Measurements from ENCODE around the gene RGL3. TPM values are rescaled to one million over a fixed set of nuclear protein-coding genes. Genes with fewer than 3 reads are reported as not detected.
A peak's percentile ranks its signal among the peaks of the same experiment; 100 is the strongest.

Gene RGL3
- total RNA-seq, 2 experiments from 2014 or later, result not detected

GRCh38 chr19:11347546-11348039 lies 71.5 kb downstream of the RGL3 start:
- Mint-ChIP-seq H3K36me3 (peaks cover 3% of the 10 kb centered on the region), H3K9me3 (ENCODE audit: low read depth) (peaks cover 5% of the 10 kb centered on the region), H3K4me1 (peaks cover 21% of the 10 kb centered on the region), H3K27me3 (no peaks in the 10 kb centered on the region), H3K4me3 (peak overlapping the region; percentile 92), H3K27ac (no peak overlapping the region)
- DNase-seq (no peak), ATAC-seq (no peak)
- CTCF ChIA-PET, result interaction anchor here (2.3 kb wide), 1 partner anchor 33 kb away, joined by 8 read pairs; no protein-coding TSS in a partner anchor

- Mint-ChIP-seq H3K27ac (peak within 1 kb of the TSS; percentile 95), H3K36me3 (peaks cover 3% of the 10 kb centered on the region), H3K27me3 (no peaks in the 10 kb centered on the region), H3K4me1 (peaks cover 21% of the 10 kb centered on the region), H3K4me3 (peak within 1 kb of the TSS; percentile 92), H3K9me3 (ENCODE audit: low read depth) (peaks cover 5% of the 10 kb centered on the region)
- DNase-seq, result peak; percentile 100
- ATAC-seq, result peak; percentile 99
- CTCF ChIA-PET, result interaction anchor here (0.8 to 2.3 kb wide), 12 partner anchors 9 to 220 kb away, joined by 3 to 9 read pairs (median 4); partner anchors contain the start of genes ODAD3, PRKCSH and SWSAP1
Observed at GRCh38 chr19:11346104-11346940, 72.8 kb downstream of the RGL3 start, which contains the start of the genes CCDC159 and TMEM205. CCDC159 (plus strand) TSS chr19:11346519; CDS start chr19:11346607, 88 bp downstream. TMEM205 (minus strand) TSS chr19:11346268; CDS start chr19:11345619, 649 bp downstream.

- peak overlapping the region; percentile 95 for H3K27ac Mint-ChIP-seq
- H3K27me3 Mint-ChIP-seq, result no peaks in the 10 kb centered on the region
- H3K4me1 Mint-ChIP-seq, result peaks cover 21% of the 10 kb centered on the region
- H3K4me3 Mint-ChIP-seq, result peak overlapping the region; percentile 92
- peaks cover 3% of the 10 kb centered on the region for H3K36me3 Mint-ChIP-seq
- ATAC-seq (no peak), DNase-seq (no peak)
- CTCF ChIA-PET, result interaction anchor here (1.1 to 2.3 kb wide), 6 partner anchors 24 to 219 kb away, joined by 3 to 9 read pairs (median 4); partner anchors contain the start of gene SWSAP1
- H3K9me3 Mint-ChIP-seq (ENCODE audit: low read depth), result peaks cover 5% of the 10 kb centered on the region
Observed at GRCh38 chr19:11345122-11345803, 73.9 kb downstream of the RGL3 start.

Other genes with a start within 250 kb of the RGL3 start
- gene KANK2, start 221.8 kb downstream of the RGL3 start, total RNA-seq, result 1 to 10 TPM; 1.8 to 2.3 TPM
- gene ANGPTL8, start 179.7 kb downstream of the RGL3 start, total RNA-seq, result not detected
- gene DOCK6, start 156.8 kb downstream of the RGL3 start, total RNA-seq, result under 1 TPM; 0.58 to 0.70 TPM
- not detected for gene TSPAN16, start 123.2 kb downstream of the RGL3 start, total RNA-seq
- 1 to 10 TPM; 3.6 to 5.1 TPM for gene RAB3D, start 79.7 kb downstream of the RGL3 start, total RNA-seq
- 10 to 100 TPM; 25.1 to 28.1 TPM for gene TMEM205, start 73.0 kb downstream of the RGL3 start, total RNA-seq
- 10 to 100 TPM; 13.0 to 16.1 TPM for gene CCDC159, start 72.8 kb downstream of the RGL3 start, total RNA-seq
- gene PLPPR2, start 63.9 kb downstream of the RGL3 start, total RNA-seq, result 1 to 10 TPM in 1 of 2 experiments, under 1 TPM in 1; 0.87 to 1.3 TPM
- 1 to 10 TPM; 2.6 to 3.9 TPM for gene SWSAP1, start 44.6 kb downstream of the RGL3 start, total RNA-seq
- 1 to 10 TPM; 8.1 to 9.1 TPM for gene EPOR, start 35.0 kb downstream of the RGL3 start, total RNA-seq
- gene ODAD3, start 15.8 kb upstream of the RGL3 start, total RNA-seq, result under 1 TPM; 0.15 to 0.54 TPM
- 100 to 1,000 TPM; 278 to 306 TPM for gene PRKCSH, start 16.3 kb upstream of the RGL3 start, total RNA-seq
- gene ELAVL3, start 61.7 kb upstream of the RGL3 start, total RNA-seq, result not detected
- 10 to 100 TPM; 16.1 to 16.7 TPM for gene ZNF653, start 86.5 kb upstream of the RGL3 start, total RNA-seq
- 10 to 100 TPM; 33.0 to 36.2 TPM for gene ECSIT, start 109.8 kb upstream of the RGL3 start, total RNA-seq
- gene CNN1, start 119.5 kb upstream of the RGL3 start, total RNA-seq, result not detected
- 10 to 100 TPM; 55.1 to 67.2 TPM for gene ELOF1, start 139.9 kb upstream of the RGL3 start, total RNA-seq
- 10 to 100 TPM; 34.1 to 58.8 TPM for gene ACP5, start 158.3 kb upstream of the RGL3 start, total RNA-seq
- 1 to 10 TPM; 6.3 to 7.1 TPM for gene ZNF627, start 178.2 kb upstream of the RGL3 start, total RNA-seq

All from activated CD8-positive, alpha-beta memory T cell treated with anti-CD3 and anti-CD28 coated beads, Interleukin-2, amount 10 ng/mL, durations not matched to agents 7 days and 5 days (primary cell).